ENCODE measurements around the gene FHIT. TPM values are rescaled to one million over a fixed set of nuclear protein-coding genes. Genes with fewer than 3 reads are reported as not detected.

FHIT gene
- total and polyA plus RNA-seq, 11 donors = 4.2 to 26.8 (median 16.5) TPM

DNA sequence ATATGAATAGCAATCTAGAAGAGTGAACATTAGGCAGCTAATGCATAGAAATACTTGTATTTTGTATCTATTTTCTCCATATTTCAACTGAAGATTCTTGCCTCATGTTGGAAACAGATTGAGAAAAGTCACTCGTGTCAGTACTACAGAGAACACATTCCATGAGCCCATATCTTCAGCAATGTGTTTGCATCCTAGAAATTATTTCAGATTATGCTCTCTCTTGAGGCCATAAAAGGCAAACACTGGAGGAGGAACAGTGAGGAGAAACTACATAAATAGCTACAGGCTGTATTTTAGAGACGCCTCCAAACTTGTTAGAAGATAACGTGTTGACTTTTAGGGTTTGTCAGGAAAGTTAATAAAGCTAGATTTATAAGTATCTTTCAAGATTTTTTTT, 906.9 kb downstream of the FHIT start:
- 43 to 68% (median 59%) methylated on average over 3 of the region's 3 CpGs for WGBS, 4 donors
- H3K27me3 ChIP-seq = no peaks in the 10 kb centered on the region
- H3K4me1 ChIP-seq = no peaks in the 10 kb centered on the region
- H3K27ac ChIP-seq = no peak overlapping the region
- ATAC-seq (no peak), DNase-seq (no peak)
- no peak for TF ChIP-seq POLR2A (IDR thresholded peaks at IDR 0.05)
- TF ChIP-seq, protein P1, sequence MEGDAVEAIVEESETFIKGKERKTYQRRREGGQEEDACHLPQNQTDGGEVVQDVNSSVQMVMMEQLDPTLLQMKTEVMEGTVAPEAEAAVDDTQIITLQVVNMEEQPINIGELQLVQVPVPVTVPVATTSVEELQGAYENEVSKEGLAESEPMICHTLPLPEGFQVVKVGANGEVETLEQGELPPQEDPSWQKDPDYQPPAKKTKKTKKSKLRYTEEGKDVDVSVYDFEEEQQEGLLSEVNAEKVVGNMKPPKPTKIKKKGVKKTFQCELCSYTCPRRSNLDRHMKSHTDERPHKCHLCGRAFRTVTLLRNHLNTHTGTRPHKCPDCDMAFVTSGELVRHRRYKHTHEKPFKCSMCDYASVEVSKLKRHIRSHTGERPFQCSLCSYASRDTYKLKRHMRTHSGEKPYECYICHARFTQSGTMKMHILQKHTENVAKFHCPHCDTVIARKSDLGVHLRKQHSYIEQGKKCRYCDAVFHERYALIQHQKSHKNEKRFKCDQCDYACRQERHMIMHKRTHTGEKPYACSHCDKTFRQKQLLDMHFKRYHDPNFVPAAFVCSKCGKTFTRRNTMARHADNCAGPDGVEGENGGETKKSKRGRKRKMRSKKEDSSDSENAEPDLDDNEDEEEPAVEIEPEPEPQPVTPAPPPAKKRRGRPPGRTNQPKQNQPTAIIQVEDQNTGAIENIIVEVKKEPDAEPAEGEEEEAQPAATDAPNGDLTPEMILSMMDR (IDR thresholded peaks at IDR 0.05) = no peak
- no peaks in the 10 kb centered on the region for H3K9me3 ChIP-seq
- no peak overlapping the region for H3K4me3 ChIP-seq
- intact Hi-C loops (cut with DNase I) = no loop called here
- no peaks in the 10 kb centered on the region for H3K36me3 ChIP-seq

DNA sequence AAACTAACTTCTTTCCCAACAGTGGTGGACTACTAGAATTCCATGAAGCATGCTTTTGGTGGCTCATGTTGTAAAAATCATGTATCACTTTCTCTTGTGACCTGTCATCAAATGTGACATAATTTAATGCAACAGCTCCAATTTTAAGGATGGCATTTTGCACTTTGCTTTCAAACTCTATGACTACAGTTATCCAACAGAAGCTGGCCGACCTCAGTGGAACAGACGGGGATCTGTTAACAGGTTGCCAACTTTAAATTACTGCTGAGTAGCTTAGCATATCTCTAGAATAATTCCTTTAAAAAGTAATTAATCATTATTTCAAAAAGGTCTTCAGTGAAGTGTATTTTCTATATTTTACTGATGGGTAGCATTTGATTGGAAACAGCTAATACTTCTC, 907.4 kb downstream of the FHIT start:
- Histone ChIP-seq H3K4me1 (peaks cover 0 to 2% (median 0%) of the 10 kb centered on the region in 12 donors), H3K9me3 (no peaks in the 10 kb centered on the region), H3K27ac (no peak overlapping the region), H3K27me3 (no peaks in the 10 kb centered on the region), H3K4me3 (no peak overlapping the region), H3K36me3 (no peaks in the 10 kb centered on the region)
- DNase-seq (no peak), ATAC-seq (no peak)
- intact Hi-C loops (cut with DNase I) = no loop called here
- TF ChIP-seq, protein P1 (IDR thresholded peaks at IDR 0.05) = no peak
- no peak for TF ChIP-seq POLR2A (IDR thresholded peaks at IDR 0.05)
- 78 to 89% (median 82%) methylated on average over 2 of the region's 2 CpGs for WGBS, 4 donors

DNA sequence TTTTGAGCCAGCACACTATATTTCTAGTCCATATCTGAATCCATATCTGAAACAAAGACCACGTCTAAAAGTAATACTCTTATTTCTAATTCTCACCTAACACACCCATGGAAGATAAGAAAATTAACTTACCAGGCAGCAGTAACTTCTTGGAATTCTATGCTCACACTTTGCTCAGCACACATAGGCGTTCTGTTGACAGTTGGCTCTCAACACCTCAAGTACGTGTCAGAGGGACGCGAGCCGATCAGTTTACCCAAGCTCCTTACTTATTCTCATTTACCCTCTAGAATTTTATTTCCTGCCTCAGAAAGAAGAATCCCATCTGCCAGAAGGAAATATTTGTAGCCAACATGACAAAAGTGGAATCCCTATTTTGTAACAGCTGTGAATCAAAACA, 911.9 kb downstream of the FHIT start:
- WGBS, 4 donors = 34 to 44% (median 36%) methylated on average over 6 of the region's 6 CpGs
- ATAC-seq (peak in 2 of 4 donors; percentile 45 to 49), DNase-seq (no peak)

DNA sequence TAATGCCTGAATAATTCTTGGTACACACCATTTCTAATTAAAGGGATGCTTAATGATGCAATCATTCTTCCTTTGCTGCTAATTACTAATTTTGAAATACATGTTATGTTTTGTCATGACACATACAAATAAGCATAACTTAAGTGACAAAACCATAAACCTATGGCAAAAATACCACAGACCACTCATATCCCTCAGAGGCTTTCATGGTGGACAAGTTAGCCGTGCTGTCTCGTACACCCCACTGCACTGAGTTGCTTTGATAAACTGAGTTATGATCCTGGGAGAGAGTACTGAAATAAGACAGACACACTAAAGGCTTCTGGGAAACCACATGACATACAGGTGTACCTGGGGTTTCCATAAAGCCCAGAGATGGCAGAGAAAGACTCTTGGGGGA, 913.8 kb downstream of the FHIT start:
- Histone ChIP-seq H3K4me3 (no peak overlapping the region), H3K27me3 (no peaks in the 10 kb centered on the region), H3K4me1 (peaks cover 0 to 2% (median 0%) of the 10 kb centered on the region in 12 donors), H3K27ac (no peak overlapping the region), H3K36me3 (no peaks in the 10 kb centered on the region), H3K9me3 (no peaks in the 10 kb centered on the region)
- no peak for DNase-seq
- TF ChIP-seq POLR2A (IDR thresholded peaks at IDR 0.05) = no peak
- TF ChIP-seq, protein P1 (IDR thresholded peaks at IDR 0.05) = no peak
- no peak for ATAC-seq
- intact Hi-C loops (cut with DNase I) = no loop called here
- 89 to 99% (median 96%) methylated on average over 2 of the region's 2 CpGs for WGBS, 4 donors

More for the DNA sequence above, 911.9 kb downstream of the FHIT start:
- H3K4me1 ChIP-seq = peaks cover 0 to 2% (median 0%) of the 10 kb centered on the region in 12 donors
- H3K27me3 ChIP-seq = no peaks in the 10 kb centered on the region
- no peak overlapping the region for H3K27ac ChIP-seq
- H3K36me3 ChIP-seq = no peaks in the 10 kb centered on the region
- intact Hi-C loops (cut with DNase I) = no loop called here
- peak overlapping the region in 1 of 12 donors; percentile 10 for H3K4me3 ChIP-seq
- no peaks in the 10 kb centered on the region for H3K9me3 ChIP-seq
- no peak for TF ChIP-seq POLR2A (IDR thresholded peaks at IDR 0.05)

DNA sequence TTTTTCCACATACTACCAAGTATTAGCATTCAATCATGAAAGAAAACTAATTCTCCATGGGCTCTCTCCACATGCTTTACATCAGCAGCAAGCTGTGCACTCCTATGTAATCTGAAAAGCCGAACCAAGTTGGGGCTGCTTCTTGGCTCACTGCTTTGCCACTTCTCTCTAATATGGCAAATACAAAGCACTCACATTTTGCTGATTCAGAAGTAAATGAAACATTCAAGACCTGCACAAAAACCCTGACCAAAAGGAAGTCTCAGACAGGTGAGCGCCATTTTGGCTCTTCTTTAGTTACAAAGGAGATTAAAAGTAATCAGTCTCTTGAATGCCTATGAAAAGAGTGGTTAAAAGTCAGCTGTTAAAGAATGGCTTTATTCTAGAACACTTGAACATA, 915.2 kb downstream of the FHIT start:
- DNase-seq = no peak
- no peak overlapping the region for H3K4me3 ChIP-seq
- no peaks in the 10 kb centered on the region for H3K36me3 ChIP-seq
- H3K27me3 ChIP-seq = no peaks in the 10 kb centered on the region
- intact Hi-C loops (cut with DNase I) = no loop called here
- H3K27ac ChIP-seq = no peak overlapping the region
- no peaks in the 10 kb centered on the region for H3K9me3 ChIP-seq
- TF ChIP-seq, protein P1 (IDR thresholded peaks at IDR 0.05) = no peak
- TF ChIP-seq POLR2A (IDR thresholded peaks at IDR 0.05) = no peak
- H3K4me1 ChIP-seq = peaks cover 0 to 2% (median 0%) of the 10 kb centered on the region in 12 donors
- 65 to 86% (median 71%) methylated on average over 2 of the region's 2 CpGs for WGBS, 4 donors
- ATAC-seq = no peak
